Muscle of leg (tissue), 11 donors: ENCODE data around the gene COG2. TPM values are rescaled to one million over a fixed set of nuclear protein-coding genes. Genes with fewer than 3 reads are reported as not detected.

Experiments used
- DNase-seq: peaks from one replicate; pipeline ENCODE4 v3.0.0; 2013
- H3K27ac ChIP-seq: one replicate; pipeline ENCODE4 v1.5.1; 2013; ENCODE audit warnings: mild to moderate bottlenecking, low read length, control low read depth
- H3K27me3 ChIP-seq: one replicate; pipeline ENCODE4 v1.6.1; 2013; ENCODE audit warnings: low read length; ENCODE audit not compliant: control insufficient read depth, insufficient read depth
- H3K36me3 ChIP-seq: one replicate; pipeline ENCODE4 v1.6.1; 2013; ENCODE audit warnings: low read length; ENCODE audit not compliant: control insufficient read depth, insufficient read depth
- H3K4me1 ChIP-seq: one replicate; pipeline ENCODE4 v1.6.1; 2013; ENCODE audit warnings: low read length; ENCODE audit not compliant: control insufficient read depth, insufficient read depth
- H3K4me3 ChIP-seq: one replicate; pipeline ENCODE4 v1.5.1; 2013; ENCODE audit warnings: low read length, control low read depth
- H3K9me3 ChIP-seq: replicated peaks from 2 replicates; pipeline ENCODE4 v1.6.1; 2013; ENCODE audit warnings: low read depth, low read length; ENCODE audit not compliant: control insufficient read depth
- WGBS: methylation state at CpG from one replicate; pipeline ENCODE4 v1.1.5; 2013; ENCODE audit warnings: missing lambda C conversion rate; ENCODE audit not compliant: insufficient coverage; 5-methylcytosine and 5-hydroxymethylcytosine counted together
- polyA plus RNA-seq, 8 donors: library from polyadenylated mRNA; unstranded; fragments of 120-200 nt; gene quantifications; one replicate each; pipeline versions ENCODE4 v1.2.1 to v1.2.3, GENCODE V29; 2013; ENCODE audit warnings: inconsistent platforms in 1 of 8, low replicate concordance in 1 of 8; ENCODE audit not compliant: insufficient read length in 8 of 8, insufficient read depth in 1 of 8
- total RNA-seq: library from RNA; stranded (reverse); fragments of 120-200 nt; gene quantifications from one replicate; pipeline ENCODE4 v1.2.4, GENCODE V29; 2013

COG2 gene
- total and polyA plus RNA-seq, 9 donors = 16.3 to 23.2 (median 20.1) TPM

- Histone ChIP-seq H3K4me3 (no peak overlapping the region), H3K27me3 (no peaks in the 10 kb centered on the region), H3K27ac (no peak overlapping the region), H3K36me3 (no peaks in the 10 kb centered on the region), H3K4me1 (peaks cover 24% of the 10 kb centered on the region), H3K9me3 (no peaks in the 10 kb centered on the region)
- 33% methylated on average over 1 of the region's 2 CpGs for WGBS
- peak; percentile 67 for DNase-seq
These were observed 33.1 kb upstream of the COG2 start for GRCh38 chr1:230609208-230609607.

- 11% methylated on average over 1 of the region's 1 CpG for WGBS
- Histone ChIP-seq H3K4me3 (no peak overlapping the region), H3K27ac (peak overlapping the region; percentile 13)
These were observed 31.7 kb upstream of the COG2 start for GRCh38 chr1:230610589-230610988.

GRCh38 chr1:230611128-230611877 is 31.0 kb upstream of the COG2 start:
- Histone ChIP-seq H3K4me1 (peaks cover 24% of the 10 kb centered on the region), H3K9me3 (no peaks in the 10 kb centered on the region), H3K36me3 (no peaks in the 10 kb centered on the region), H3K27ac (peak overlapping the region; percentile 1), H3K4me3 (no peak overlapping the region), H3K27me3 (no peaks in the 10 kb centered on the region)
- 11% methylated on average over 4 of the region's 7 CpGs for WGBS
- peak; percentile 60 for DNase-seq

More at GRCh38 chr1:230610589-230610988, 31.7 kb upstream of the COG2 start:
- no peaks in the 10 kb centered on the region for H3K27me3 ChIP-seq
- no peak for DNase-seq
- H3K4me1 ChIP-seq = peaks cover 24% of the 10 kb centered on the region
- H3K9me3 ChIP-seq = no peaks in the 10 kb centered on the region
- H3K36me3 ChIP-seq = no peaks in the 10 kb centered on the region

- no peak for DNase-seq
- peak overlapping the region; percentile 1 for H3K27ac ChIP-seq
- no peak overlapping the region for H3K4me3 ChIP-seq
- 20% methylated on average over 1 of the region's 1 CpG for WGBS
- H3K36me3 ChIP-seq = no peaks in the 10 kb centered on the region
- peaks cover 24% of the 10 kb centered on the region for H3K4me1 ChIP-seq
- no peaks in the 10 kb centered on the region for H3K27me3 ChIP-seq
- no peaks in the 10 kb centered on the region for H3K9me3 ChIP-seq
These were observed 30.4 kb upstream of the COG2 start for GRCh38 chr1:230611878-230612235.

DNA sequence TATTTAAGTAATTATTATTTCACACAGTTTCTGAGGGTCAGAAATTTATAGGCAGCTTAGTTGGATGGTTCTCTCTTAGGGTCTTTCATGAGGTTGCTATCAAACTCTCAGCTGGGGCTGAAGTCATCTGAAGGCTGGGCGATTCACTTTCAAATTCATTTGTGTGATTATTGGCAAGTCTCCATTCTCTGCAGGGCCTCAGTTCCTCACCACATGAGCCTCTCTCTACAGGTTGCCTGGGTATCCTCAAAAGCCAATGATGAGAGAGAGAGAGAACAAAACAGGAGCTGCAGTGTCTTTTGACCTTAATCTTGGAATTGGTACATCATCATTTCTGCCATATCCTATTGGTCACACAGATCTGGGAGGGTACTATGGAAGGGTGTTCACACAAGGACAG is 29.6 kb upstream of the COG2 start:
- Histone ChIP-seq H3K36me3 (no peaks in the 10 kb centered on the region), H3K27me3 (no peaks in the 10 kb centered on the region), H3K4me1 (peaks cover 24% of the 10 kb centered on the region), H3K27ac (no peak overlapping the region), H3K4me3 (no peak overlapping the region), H3K9me3 (no peaks in the 10 kb centered on the region)
- no peak for DNase-seq
- no CpG with 5 or more reads among the region's 1 CpG for WGBS

GRCh38 chr1:230614121-230614520 is 28.2 kb upstream of the COG2 start:
- Histone ChIP-seq H3K27me3 (no peaks in the 10 kb centered on the region), H3K4me1 (peaks cover 27% of the 10 kb centered on the region), H3K36me3 (no peaks in the 10 kb centered on the region), H3K27ac (no peak overlapping the region), H3K4me3 (no peak overlapping the region), H3K9me3 (no peaks in the 10 kb centered on the region)
- no CpG with 5 or more reads among the region's 3 CpGs for whole genome bisulfite sequencing
- DNase-seq = no peak

DNA sequence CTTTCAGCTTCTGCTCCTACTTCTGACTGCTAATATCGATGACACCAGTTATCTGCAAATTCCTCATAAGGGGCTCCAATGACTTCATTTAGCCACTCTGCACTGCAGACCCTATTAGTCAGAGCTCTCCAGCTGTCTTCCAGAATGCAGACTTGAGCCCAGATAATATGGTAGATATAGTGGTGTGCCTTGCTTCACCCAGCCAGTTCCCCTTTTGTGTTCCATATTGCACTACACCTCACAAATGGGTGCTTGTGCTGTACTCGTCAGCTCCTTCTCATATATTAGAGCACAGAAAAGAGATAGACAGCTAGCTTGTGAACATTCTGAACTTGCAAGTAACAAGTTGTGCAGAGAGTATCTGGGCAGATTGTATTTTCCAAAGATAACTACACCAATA is 23.7 kb upstream of the COG2 start:
- Histone ChIP-seq H3K36me3 (no peaks in the 10 kb centered on the region), H3K27me3 (no peaks in the 10 kb centered on the region), H3K27ac (no peak overlapping the region), H3K4me3 (no peak overlapping the region), H3K4me1 (peaks cover 32% of the 10 kb centered on the region), H3K9me3 (no peaks in the 10 kb centered on the region)
- no CpG with 5 or more reads among the region's 2 CpGs for WGBS
- no peak for DNase-seq

DNA sequence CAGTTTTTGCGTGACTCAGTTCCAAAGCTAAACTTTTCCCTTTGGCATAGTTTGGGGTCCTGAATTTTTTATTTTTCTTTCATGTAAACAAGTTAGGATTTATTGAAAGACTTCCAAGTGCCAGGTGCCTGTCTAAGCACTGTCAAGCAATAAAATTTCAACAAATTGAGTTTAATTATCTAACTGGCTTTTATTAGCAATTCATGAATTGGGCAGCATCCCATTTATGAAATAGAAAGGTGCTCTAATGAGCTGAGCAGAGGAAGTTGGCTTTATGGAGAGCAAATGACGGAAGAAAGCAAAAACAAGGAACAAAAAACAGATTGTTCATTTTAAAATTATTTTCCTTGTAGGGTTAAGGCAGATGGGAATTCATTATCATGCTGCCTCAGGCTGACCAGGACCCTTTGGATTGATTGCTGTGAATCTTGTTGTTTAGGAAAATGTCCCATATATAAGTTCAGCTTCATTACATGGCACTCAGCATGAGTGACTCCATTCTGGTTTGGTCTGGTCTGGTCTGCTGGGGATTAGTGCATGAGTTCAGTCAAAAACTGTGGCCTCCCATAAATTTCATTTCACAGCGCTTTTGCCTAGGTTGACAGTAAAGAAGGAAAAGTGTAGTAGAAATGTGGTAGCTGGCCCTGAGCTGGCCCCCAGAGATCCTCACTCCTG is 21.5 kb upstream of the COG2 start:
- no CpG with 5 or more reads among the region's 3 CpGs for WGBS
- no peak for DNase-seq
- peak overlapping the region; percentile 83 for H3K27ac ChIP-seq
- H3K36me3 ChIP-seq = no peaks in the 10 kb centered on the region
- H3K9me3 ChIP-seq = no peaks in the 10 kb centered on the region
- no peak overlapping the region for H3K4me3 ChIP-seq
- peaks cover 32% of the 10 kb centered on the region for H3K4me1 ChIP-seq
- H3K27me3 ChIP-seq = no peaks in the 10 kb centered on the region

GRCh38 chr1:230621324-230622030 is 20.8 kb upstream of the COG2 start:
- WGBS = 57% methylated on average over 2 of the region's 7 CpGs
- peaks cover 32% of the 10 kb centered on the region for H3K4me1 ChIP-seq
- H3K27me3 ChIP-seq = no peaks in the 10 kb centered on the region
- H3K4me3 ChIP-seq = no peak overlapping the region
- H3K27ac ChIP-seq = peak overlapping the region; percentile 83
- no peaks in the 10 kb centered on the region for H3K36me3 ChIP-seq
- no peaks in the 10 kb centered on the region for H3K9me3 ChIP-seq
- peak; percentile 90 for DNase-seq

DNA sequence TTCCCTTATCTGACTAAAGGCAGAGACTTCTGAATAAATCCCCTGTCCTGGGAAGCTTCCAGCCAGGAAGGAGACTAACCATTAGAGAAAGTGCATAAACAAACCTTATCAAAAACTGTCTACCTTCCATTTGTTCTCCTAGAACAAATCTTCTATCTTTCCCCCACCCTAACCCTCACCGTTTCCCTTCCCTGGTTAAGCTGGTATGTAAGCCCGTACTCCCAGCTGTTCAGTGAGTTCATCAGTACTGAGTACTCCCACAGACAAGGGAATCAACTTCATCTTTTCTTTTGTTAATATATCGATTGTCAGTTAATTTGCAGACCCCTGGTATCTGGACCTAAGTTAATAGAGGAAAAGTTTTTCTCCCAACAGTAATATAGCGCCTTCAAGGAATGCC is 20.1 kb upstream of the COG2 start:
- H3K27ac ChIP-seq = peak overlapping the region; percentile 83
- WGBS = no CpG with 5 or more reads among the region's 4 CpGs

More for the DNA sequence above, 20.1 kb upstream of the COG2 start:
- Histone ChIP-seq H3K4me3 (no peak overlapping the region), H3K36me3 (no peaks in the 10 kb centered on the region), H3K27me3 (no peaks in the 10 kb centered on the region), H3K4me1 (peaks cover 32% of the 10 kb centered on the region), H3K9me3 (no peaks in the 10 kb centered on the region)
- DNase-seq = no peak
